Trophoblast cell (in vitro differentiated cells and primary cell): ENCODE results near the gene ANO2.

Experiments
- DNase-seq, 2 donors: peaks; one replicate each; pipeline ENCODE4 v3.0.0-alpha.2; 2016
- H2AFZ ChIP-seq: 2 replicates; pipeline ENCODE4 v1.6.1; 2013; ENCODE audit warnings: low read length, moderate library complexity, mild to moderate bottlenecking; ENCODE audit not compliant: insufficient read depth, poor library complexity
- H2AK5ac ChIP-seq: 2 replicates; pipeline ENCODE4 v1.6.1; 2013; ENCODE audit warnings: mild to moderate bottlenecking, low read length
- H2BK120ac ChIP-seq: 2 replicates; pipeline ENCODE4 v1.6.1; 2013; ENCODE audit warnings: low read length, mild to moderate bottlenecking, moderate library complexity; ENCODE audit not compliant: insufficient read depth, poor library complexity
- H2BK12ac ChIP-seq: 2 replicates; pipeline ENCODE4 v1.6.1; 2013; ENCODE audit warnings: mild to moderate bottlenecking, low read length, moderate library complexity
- H2BK5ac ChIP-seq: 2 replicates; pipeline ENCODE4 v1.6.1; 2013; ENCODE audit warnings: low read length, low read depth, moderate library complexity, mild to moderate bottlenecking; ENCODE audit not compliant: poor library complexity
- H3K14ac ChIP-seq: 2 replicates; pipeline ENCODE4 v1.6.1; 2013; ENCODE audit warnings: mild to moderate bottlenecking, low read length
- H3K18ac ChIP-seq: 2 replicates; pipeline ENCODE4 v1.6.1; 2013; ENCODE audit warnings: mild to moderate bottlenecking, low read length
- H3K23ac ChIP-seq: 2 replicates; pipeline ENCODE4 v1.6.1; 2013; ENCODE audit warnings: low read length
- H3K27ac ChIP-seq: 2 replicates; pipeline ENCODE4 v1.5.1; 2013; ENCODE audit warnings: low read depth, mild to moderate bottlenecking, inconsistent platforms, low read length, moderate library complexity
- H3K27me3 ChIP-seq: 2 replicates; pipeline ENCODE4 v1.6.1; 2013; ENCODE audit warnings: inconsistent platforms, mild to moderate bottlenecking, low read length, moderate library complexity; ENCODE audit not compliant: insufficient read depth
- H3K36me3 ChIP-seq, 2 experiments: 1 replicate in 1 of 2; 2 replicates in 1 of 2; pipeline ENCODE4 v1.6.1; 2013; ENCODE audit warnings: low read length in 2 of 2, mild to moderate bottlenecking in 2 of 2, moderate library complexity in 1 of 2; ENCODE audit not compliant: insufficient read depth in 2 of 2, control insufficient read depth in 1 of 2
- H3K4ac ChIP-seq: 2 replicates; pipeline ENCODE4 v1.6.1; 2013; ENCODE audit warnings: low read depth, mild to moderate bottlenecking, low read length, moderate library complexity
- H3K4me1 ChIP-seq, 2 experiments: 1 replicate in 1 of 2; 2 replicates in 1 of 2; pipeline ENCODE4 v1.6.1; 2013; ENCODE audit warnings: low read length in 2 of 2, mild to moderate bottlenecking in 2 of 2, moderate library complexity in 1 of 2; ENCODE audit not compliant: insufficient read depth in 2 of 2, control insufficient read depth in 1 of 2
- H3K4me2 ChIP-seq: 2 replicates; pipeline ENCODE4 v1.6.1; 2013; ENCODE audit warnings: inconsistent platforms, mild to moderate bottlenecking, low read length, moderate library complexity
- H3K4me3 ChIP-seq: 2 replicates; pipeline ENCODE4 v1.5.1; 2013; ENCODE audit warnings: mild to moderate bottlenecking, low read depth, low read length, inconsistent platforms
- H3K79me1 ChIP-seq: one replicate; pipeline ENCODE4 v1.6.1; 2013; ENCODE audit warnings: low read length
- H3K79me2 ChIP-seq: 2 replicates; pipeline ENCODE4 v1.6.1; 2013; ENCODE audit warnings: low read length, mild to moderate bottlenecking; ENCODE audit not compliant: control insufficient read depth, insufficient read depth, poor library complexity
- H3K9ac ChIP-seq: 2 replicates; pipeline ENCODE4 v1.6.1; 2013; ENCODE audit warnings: mild to moderate bottlenecking, low read length
- H3K9me3 ChIP-seq: 2 replicates; pipeline ENCODE4 v1.6.1; 2013; ENCODE audit warnings: low read depth, mild to moderate bottlenecking, control low read depth, inconsistent platforms, low read length; ENCODE audit not compliant: insufficient read depth
- H4K12ac ChIP-seq: 2 replicates; pipeline ENCODE4 v1.6.1; 2013; ENCODE audit warnings: low read depth, mild to moderate bottlenecking, low read length, moderate library complexity
- H4K8ac ChIP-seq: 2 replicates; pipeline ENCODE4 v1.6.1; 2013; ENCODE audit warnings: low read depth, mild to moderate bottlenecking, low read length, moderate library complexity
- H4K91ac ChIP-seq: one replicate; pipeline ENCODE4 v1.6.1; 2013; ENCODE audit warnings: low read depth, mild to moderate bottlenecking, low read length, moderate library complexity
- WGBS: extraction: QIAGEN DNeasy Blood & Tissue Kit; methylation state at CpG from one replicate; pipeline ENCODE4 v1.1.7; 2013; ENCODE audit warnings: missing lambda C conversion rate; ENCODE audit not compliant: insufficient read length, insufficient coverage; ENCODE audit errors: extremely low coverage; 5-methylcytosine and 5-hydroxymethylcytosine counted together

ANO2 gene

GRCh38 chr12:5963515-5963914 lies 18.5 kb upstream of the ANO2 start:
- H2AK5ac ChIP-seq = no peak overlapping the region
- no peaks in the 10 kb centered on the region for H3K36me3 ChIP-seq
- H3K9ac ChIP-seq = no peak overlapping the region
- no peak overlapping the region for H3K4me2 ChIP-seq
- no peak overlapping the region for H2BK5ac ChIP-seq
- H3K4ac ChIP-seq = no peak overlapping the region
- no peak overlapping the region for H3K14ac ChIP-seq
- DNase-seq = peak; percentile 57 to 75
- no peak overlapping the region for H4K12ac ChIP-seq
- H3K79me2 ChIP-seq = no peaks in the 10 kb centered on the region
- no peaks in the 10 kb centered on the region for H3K27me3 ChIP-seq
- no peak overlapping the region for H2BK120ac ChIP-seq
- no peak overlapping the region for H3K23ac ChIP-seq
- no peaks in the 10 kb centered on the region for H3K4me1 ChIP-seq
- H3K79me1 ChIP-seq = no peaks in the 10 kb centered on the region
- H2BK12ac ChIP-seq = no peak overlapping the region
- H2AFZ ChIP-seq = no peak overlapping the region
- no peak overlapping the region for H4K8ac ChIP-seq
- WGBS = no CpG with 5 or more reads among the region's 7 CpGs
- no peak overlapping the region for H3K4me3 ChIP-seq
- H3K27ac ChIP-seq = no peak overlapping the region
- no peak overlapping the region for H3K18ac ChIP-seq
- peaks cover 1% of the 10 kb centered on the region for H3K9me3 ChIP-seq
- H4K91ac ChIP-seq = no peak overlapping the region

- Histone ChIP-seq H3K79me1 (no peaks in the 10 kb centered on the region), H3K4me1 (no peaks in the 10 kb centered on the region), H3K18ac (no peak overlapping the region), H3K79me2 (no peaks in the 10 kb centered on the region), H2BK5ac (no peak overlapping the region), H2BK120ac (no peak overlapping the region), H4K12ac (no peak overlapping the region), H2AK5ac (no peak overlapping the region), H3K4me3 (no peak overlapping the region), H4K8ac (no peak overlapping the region), H3K4ac (no peak overlapping the region), H3K9me3 (no peaks in the 10 kb centered on the region), H3K9ac (no peak overlapping the region), H2BK12ac (no peak overlapping the region), H2AFZ (no peak overlapping the region), H3K23ac (no peak overlapping the region), H3K27me3 (no peaks in the 10 kb centered on the region), H3K27ac (no peak overlapping the region), H3K36me3 (no peaks in the 10 kb centered on the region), H4K91ac (no peak overlapping the region), H3K4me2 (no peak overlapping the region), H3K14ac (no peak overlapping the region)
- no peak for DNase-seq
- WGBS = no CpG with 5 or more reads among the region's 4 CpGs
Measured at GRCh38 chr12:5960783-5961182, 15.7 kb upstream of the ANO2 start.

GRCh38 chr12:5956987-5957386 lies 11.9 kb upstream of the ANO2 start:
- H3K9ac ChIP-seq = no peak overlapping the region
- no peaks in the 10 kb centered on the region for H3K36me3 ChIP-seq
- H2AFZ ChIP-seq = no peak overlapping the region
- H2BK12ac ChIP-seq = no peak overlapping the region
- no peaks in the 10 kb centered on the region for H3K79me2 ChIP-seq
- H3K9me3 ChIP-seq = no peaks in the 10 kb centered on the region
- no peak overlapping the region for H3K4me3 ChIP-seq
- no peak overlapping the region for H3K14ac ChIP-seq
- H4K8ac ChIP-seq = no peak overlapping the region
- no peak overlapping the region for H2BK120ac ChIP-seq
- DNase-seq = peak; percentile 80 to 96
- H4K91ac ChIP-seq = no peak overlapping the region
- no peak overlapping the region for H3K18ac ChIP-seq
- H3K4me2 ChIP-seq = no peak overlapping the region
- no CpG with 5 or more reads among the region's 5 CpGs for WGBS
- H3K23ac ChIP-seq = no peak overlapping the region
- no peaks in the 10 kb centered on the region for H3K4me1 ChIP-seq
- H3K27ac ChIP-seq = no peak overlapping the region
- no peaks in the 10 kb centered on the region for H3K27me3 ChIP-seq
- no peak overlapping the region for H2AK5ac ChIP-seq
- no peaks in the 10 kb centered on the region for H3K79me1 ChIP-seq
- H2BK5ac ChIP-seq = no peak overlapping the region
- H3K4ac ChIP-seq = no peak overlapping the region
- H4K12ac ChIP-seq = no peak overlapping the region

- H3K23ac ChIP-seq = no peak overlapping the region
- peak; percentile 67 to 93 for DNase-seq
- no peak overlapping the region for H3K4me2 ChIP-seq
- H4K12ac ChIP-seq = no peak overlapping the region
- H3K36me3 ChIP-seq = no peaks in the 10 kb centered on the region
- no peaks in the 10 kb centered on the region for H3K9me3 ChIP-seq
- no peak overlapping the region for H2BK12ac ChIP-seq
- no peak overlapping the region for H2AFZ ChIP-seq
- H3K79me1 ChIP-seq = no peaks in the 10 kb centered on the region
- no peaks in the 10 kb centered on the region for H3K4me1 ChIP-seq
- H3K18ac ChIP-seq = no peak overlapping the region
- no peak overlapping the region for H2BK5ac ChIP-seq
- H3K4ac ChIP-seq = no peak overlapping the region
- no peak overlapping the region for H3K27ac ChIP-seq
- no CpG with 5 or more reads among the region's 3 CpGs for WGBS
- H2BK120ac ChIP-seq = no peak overlapping the region
- no peak overlapping the region for H4K8ac ChIP-seq
- H3K9ac ChIP-seq = no peak overlapping the region
- no peak overlapping the region for H2AK5ac ChIP-seq
- no peak overlapping the region for H3K4me3 ChIP-seq
- no peak overlapping the region for H3K14ac ChIP-seq
- no peaks in the 10 kb centered on the region for H3K79me2 ChIP-seq
- no peaks in the 10 kb centered on the region for H3K27me3 ChIP-seq
- no peak overlapping the region for H4K91ac ChIP-seq
Measured at GRCh38 chr12:5954661-5955060, 9.6 kb upstream of the ANO2 start.
